GM11168 (cell line): ENCODE data around the gene LMAN1L.

ENCODE experiments used
- in situ Hi-C: fragments of 300-500 bp; cut with MboI; formaldehyde crosslinking; loops from one replicate; pipeline ENCODE4 v1.12.0; 2022; ENCODE audit warnings: low sequenced_read_pairs; ENCODE audit not compliant: unreplicated experiment

LMAN1L gene

GRCh38 chr15:74792227-74793016 lies 20.2 kb upstream of the LMAN1L start:
- in situ Hi-C loops = no loop called here

- in situ Hi-C loops = no loop called here
These were observed 19.3 kb upstream of the LMAN1L start for GRCh38 chr15:74793135-74794028.

GRCh38 chr15:74794248-74794969 lies 18.2 kb upstream of the LMAN1L start:
- in situ Hi-C loops = no loop called here

DNA sequence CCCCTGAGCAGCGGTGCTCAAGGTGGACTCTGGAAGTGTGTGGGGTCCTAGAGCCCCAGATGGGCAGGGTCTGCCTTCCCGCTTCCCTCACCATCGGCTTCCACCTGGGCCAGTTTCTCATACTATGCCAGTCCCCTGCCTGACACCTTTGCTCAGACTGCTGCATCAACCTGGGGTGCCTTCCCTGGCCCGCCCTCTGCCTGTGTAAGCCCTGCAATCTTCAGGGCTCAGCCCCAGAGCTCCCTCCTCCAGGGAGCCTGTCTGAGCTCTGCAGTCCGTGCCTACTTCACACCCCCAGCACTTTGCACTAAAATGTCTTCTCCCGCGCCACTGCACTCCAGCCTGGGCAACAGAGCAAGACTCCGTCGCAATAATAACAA lies 17.7 kb upstream of the LMAN1L start:
- in situ Hi-C loops = no loop called here

GRCh38 chr15:74795966-74796625 lies 16.5 kb upstream of the LMAN1L start:
- in situ Hi-C loops = no loop called here

GRCh38 chr15:74798388-74799254 lies 14.0 kb upstream of the LMAN1L start:
- in situ Hi-C loops = no loop called here

DNA sequence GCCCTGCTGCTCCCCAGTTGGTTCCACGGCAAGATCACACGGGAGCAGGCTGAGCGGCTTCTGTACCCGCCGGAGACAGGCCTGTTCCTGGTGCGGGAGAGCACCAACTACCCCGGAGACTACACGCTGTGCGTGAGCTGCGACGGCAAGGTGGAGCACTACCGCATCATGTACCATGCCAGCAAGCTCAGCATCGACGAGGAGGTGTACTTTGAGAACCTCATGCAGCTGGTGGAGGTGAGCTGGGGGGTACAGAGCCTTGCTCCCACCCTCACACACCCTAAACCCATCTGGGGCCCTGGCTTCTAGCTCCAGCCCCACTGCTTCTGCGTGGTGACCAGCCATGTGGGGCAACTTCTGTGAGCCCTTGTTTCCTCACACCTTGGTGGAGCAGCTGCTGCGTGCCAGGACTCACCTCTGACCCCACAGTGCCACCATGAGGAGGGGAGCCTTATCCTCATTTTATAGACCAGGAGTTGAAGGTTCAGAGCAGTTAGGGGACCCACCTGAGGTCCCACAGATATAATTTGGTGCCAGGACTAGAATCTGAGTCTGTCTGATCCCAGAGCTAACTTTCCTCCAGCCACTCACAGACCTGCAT lies 13.3 kb upstream of the LMAN1L start:
- in situ Hi-C loops = no loop called here

GRCh38 chr15:74799856-74800558 lies 12.6 kb upstream of the LMAN1L start:
- in situ Hi-C loops = no loop called here

- in situ Hi-C loops = no loop called here
These were observed 12.0 kb upstream of the LMAN1L start for GRCh38 chr15:74800559-74801094.

GRCh38 chr15:74801311-74801997 lies 11.2 kb upstream of the LMAN1L start:
- in situ Hi-C loops = no loop called here

GRCh38 chr15:74802290-74802689 lies 10.3 kb upstream of the LMAN1L start:
- in situ Hi-C loops = no loop called here

DNA sequence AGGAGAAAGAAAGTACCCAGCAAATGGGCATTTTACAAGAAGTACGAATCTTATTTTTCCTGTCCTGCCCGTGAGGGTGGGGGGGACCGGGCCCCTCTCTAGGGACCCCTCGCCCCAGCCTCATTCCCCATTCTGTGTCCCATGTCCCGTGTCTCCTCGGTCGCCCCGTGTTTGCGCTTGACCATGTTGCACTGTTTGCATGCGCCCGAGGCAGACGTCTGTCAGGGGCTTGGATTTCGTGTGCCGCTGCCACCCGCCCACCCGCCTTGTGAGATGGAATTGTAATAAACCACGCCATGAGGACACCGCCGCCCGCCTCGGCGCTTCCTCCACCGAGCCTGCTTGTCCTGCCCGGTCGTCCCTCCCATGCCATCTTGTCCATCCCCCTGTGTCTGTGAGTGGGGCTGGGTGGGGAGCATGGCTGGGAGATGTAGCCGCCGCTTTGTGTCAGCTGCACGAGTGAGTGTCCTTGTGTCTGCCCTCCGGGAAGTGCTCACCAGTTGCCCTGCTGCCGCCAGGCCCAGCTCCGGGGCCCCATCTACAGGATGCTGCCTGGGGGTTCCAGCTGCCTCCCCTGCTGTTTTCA lies 9.7 kb upstream of the LMAN1L start:
- in situ Hi-C loops = no loop called here

DNA sequence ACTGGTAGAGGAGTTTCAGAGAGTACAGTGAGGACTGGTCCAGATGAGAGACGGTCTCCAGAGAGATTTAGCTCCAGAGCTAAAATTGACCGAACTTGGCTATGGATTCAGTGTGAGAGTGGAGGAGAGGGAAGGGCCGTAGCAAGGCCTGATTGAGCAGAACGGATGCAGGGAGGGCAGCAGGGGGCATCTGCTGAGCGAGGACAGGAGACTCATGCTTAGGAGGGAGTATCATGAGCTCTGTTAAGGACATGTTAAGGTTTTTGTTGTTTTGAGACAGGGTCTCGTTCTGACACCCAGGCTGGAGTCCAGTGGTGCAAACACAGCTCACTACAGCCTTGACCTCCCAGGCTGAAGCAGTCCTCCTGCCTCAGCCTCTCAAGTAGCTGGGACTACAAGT lies 7.7 kb upstream of the LMAN1L start:
- in situ Hi-C loops = no loop called here

- in situ Hi-C loops = no loop called here
These were observed 5.4 kb upstream of the LMAN1L start for GRCh38 chr15:74807282-74807681.

DNA sequence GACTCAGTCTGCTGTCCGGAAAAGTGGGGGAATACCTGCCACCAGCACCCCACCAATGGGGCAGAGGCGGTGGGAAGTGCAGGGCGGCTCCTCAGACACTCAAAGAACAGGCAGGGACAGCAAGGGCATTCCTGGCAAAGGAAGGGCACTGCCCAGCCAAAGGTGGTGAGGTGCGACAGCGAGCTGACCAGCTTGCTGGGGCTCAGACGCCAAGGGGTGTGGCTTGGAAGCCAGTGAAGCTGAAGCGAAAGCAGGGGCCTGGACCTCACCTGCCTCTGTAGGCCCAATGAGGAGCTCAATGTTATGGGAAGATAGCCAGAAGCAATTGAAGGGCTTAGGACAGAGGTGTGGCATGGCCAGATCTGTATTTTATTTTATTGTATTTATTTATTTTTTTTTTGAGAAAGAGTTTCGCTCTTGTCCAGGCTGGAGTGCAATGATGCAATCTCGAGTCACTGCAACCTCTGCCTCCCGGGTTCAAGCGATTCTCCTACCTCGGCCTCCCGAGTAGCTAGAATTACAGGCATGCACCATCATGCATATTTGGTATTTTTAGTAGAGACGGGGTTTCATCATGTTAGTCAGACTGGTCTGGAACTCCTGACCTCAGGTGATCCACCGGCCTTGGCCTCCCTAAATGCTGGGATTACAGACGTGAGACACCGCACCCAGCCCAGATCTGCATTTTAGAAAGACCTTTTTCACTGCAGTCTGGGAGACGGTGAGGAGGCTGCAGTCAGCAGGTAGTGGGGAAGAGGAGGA lies 4.4 kb upstream of the LMAN1L start:
- in situ Hi-C loops = no loop called here

DNA sequence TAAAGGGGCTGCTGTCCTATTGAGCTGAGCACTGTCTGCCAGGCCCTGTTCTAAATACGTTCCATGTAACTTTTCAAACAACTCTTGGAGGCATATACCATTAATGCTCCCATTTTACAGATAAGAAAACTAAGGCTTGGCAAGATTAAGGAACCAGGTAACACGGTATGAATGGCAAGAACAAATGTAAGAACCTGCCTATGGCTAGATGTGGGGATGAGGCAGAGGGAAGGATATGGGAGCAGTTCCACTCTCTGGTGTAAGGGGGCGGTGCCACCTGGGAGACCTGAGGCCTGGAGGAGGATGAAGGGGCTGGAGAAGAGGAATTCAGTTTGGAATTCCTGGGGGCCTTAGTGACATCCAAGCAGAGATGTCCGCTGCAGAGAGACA lies 3.8 kb upstream of the LMAN1L start:
- in situ Hi-C loops = no loop called here

DNA sequence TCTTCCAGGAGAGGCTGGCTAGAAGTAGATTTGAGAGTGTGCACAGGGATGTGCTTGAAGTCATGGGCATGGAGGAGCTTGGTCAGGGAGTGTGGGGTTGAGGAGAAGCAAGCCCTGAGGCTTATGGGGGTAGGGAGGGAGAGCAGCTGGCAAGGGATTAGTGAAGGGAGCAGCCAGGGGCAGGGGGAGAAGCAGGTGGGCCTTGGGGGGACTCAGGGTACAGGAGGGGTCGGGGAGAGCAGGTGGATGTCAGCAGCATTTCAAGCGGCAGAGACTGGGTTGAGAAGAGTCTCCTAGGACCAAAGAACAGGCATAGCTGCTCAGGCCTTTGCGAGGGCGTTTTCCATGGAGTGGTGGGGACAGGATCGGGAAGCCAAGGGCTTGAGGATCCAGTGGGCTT lies 3.4 kb upstream of the LMAN1L start:
- in situ Hi-C loops = no loop called here
